HS-5 (cell line): ENCODE measurements around the gene PDE9A.
A peak's percentile ranks its signal among the peaks of the same experiment; 100 is the strongest.
"Not testable (repeated sequence)": the region's sequence is repeated elsewhere in the genome, so short reads cannot be mapped to it uniquely, and the experiment has no call there.

Source experiments
- DNase-seq: peaks from one replicate; pipeline ENCODE4 v3.0.0-alpha.2; 2012; ENCODE audit warnings: low read depth

PDE9A gene

GRCh38 chr21:42799516-42799915 lies 146.1 kb downstream of the PDE9A start:
- no peak for DNase-seq

- DNase-seq: no peak
Measured at GRCh38 chr21:42799948-42800347, 146.5 kb downstream of the PDE9A start.

DNA sequence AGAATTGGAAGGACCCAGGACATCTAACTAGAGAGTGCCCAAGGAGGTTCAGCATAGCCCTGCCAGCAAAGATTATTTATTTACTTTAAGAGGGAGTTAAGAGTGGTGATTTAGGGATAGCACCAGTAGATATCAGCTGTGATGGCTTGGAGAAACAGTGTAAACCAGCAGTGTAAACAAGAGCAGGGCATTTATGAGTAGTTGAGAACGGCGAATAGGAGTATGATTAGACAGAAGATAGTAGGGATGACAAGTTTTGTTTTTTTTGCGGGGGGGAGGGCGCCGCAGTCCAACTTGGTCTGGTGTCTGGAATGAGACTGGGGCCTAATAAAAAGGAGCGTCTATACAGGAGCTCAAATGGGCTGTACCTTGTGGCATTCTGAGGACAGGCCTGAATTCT lies 148.2 kb downstream of the PDE9A start:
- not testable (repeated sequence) for DNase-seq

- DNase-seq: no peak
Measured at GRCh38 chr21:42806509-42807140, 153.2 kb downstream of the PDE9A start.

DNA sequence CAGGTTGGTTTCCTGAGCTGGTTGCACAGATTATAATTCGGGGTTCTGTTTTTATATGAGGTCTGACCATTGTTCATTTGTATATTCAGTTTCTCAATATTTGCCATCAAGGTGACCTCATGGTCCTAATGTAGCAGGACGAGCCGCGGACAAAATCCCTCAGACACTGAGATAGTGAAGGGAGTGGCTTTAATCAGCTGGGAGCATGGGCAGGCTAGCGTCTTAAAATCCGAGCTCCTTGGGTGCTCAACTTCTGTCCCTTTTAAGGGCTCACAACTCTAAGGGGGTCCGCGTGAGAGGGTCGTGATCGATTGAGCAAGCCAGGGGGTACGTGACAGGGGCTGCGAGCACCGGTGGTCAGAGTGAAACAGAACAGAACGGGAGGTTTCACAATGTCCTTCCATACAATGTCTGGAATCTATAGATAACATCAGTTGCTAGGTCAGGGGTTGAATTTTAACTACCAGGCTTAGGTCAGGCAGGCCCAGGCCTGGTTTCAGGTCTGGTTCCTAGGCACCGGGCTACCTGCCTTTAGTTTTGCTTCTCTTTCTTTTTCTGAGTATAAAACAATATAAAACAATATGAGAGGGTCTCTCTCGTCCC lies 154.0 kb downstream of the PDE9A start:
- not testable (repeated sequence) for DNase-seq

GRCh38 chr21:42807938-42808613 lies 154.7 kb downstream of the PDE9A start:
- DNase-seq: no peak

GRCh38 chr21:42809171-42809570 lies 155.8 kb downstream of the PDE9A start:
- DNase-seq: no peak

DNA sequence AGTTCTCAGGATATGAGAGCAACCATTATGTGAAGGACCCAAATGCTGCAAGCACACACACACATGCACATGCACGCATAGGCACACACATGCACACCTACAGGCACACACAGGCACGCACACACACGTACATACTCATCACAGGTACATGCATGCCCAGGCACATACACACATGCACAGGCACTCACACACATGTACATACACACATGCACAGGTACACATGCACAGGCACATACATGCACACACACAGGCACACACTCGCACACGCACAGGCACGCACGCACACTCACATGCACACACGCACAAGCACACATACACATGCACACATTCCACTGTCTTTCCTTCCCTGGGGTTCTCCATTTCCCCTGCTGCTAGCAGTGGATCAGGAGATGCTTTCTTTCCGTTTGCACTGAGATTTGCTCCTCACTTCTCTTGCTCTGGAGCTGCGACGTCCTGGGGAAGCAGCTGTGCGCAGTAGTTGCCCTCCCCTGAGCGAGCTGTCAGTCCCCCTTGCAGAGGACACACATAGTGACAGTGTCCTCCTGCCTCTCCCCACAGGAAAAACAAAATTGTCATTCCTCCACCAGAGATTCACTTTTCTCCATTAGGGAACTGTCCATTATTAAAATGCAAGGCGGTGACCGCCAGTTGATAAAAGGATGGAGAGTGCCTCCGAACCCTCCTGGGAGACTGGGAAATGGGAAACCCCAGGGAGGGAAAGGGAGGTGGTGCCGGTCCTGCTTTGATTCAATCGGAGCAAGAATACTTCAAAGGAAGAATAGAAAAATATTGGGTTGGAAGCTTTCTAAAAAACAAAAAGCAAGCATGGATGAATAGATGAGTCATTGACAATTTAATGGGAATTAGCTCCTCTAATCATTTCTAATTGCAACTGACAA lies 156.4 kb downstream of the PDE9A start:
- DNase-seq: no peak

- no peak for DNase-seq
Measured at GRCh38 chr21:42811960-42812359, 158.5 kb downstream of the PDE9A start.

DNA sequence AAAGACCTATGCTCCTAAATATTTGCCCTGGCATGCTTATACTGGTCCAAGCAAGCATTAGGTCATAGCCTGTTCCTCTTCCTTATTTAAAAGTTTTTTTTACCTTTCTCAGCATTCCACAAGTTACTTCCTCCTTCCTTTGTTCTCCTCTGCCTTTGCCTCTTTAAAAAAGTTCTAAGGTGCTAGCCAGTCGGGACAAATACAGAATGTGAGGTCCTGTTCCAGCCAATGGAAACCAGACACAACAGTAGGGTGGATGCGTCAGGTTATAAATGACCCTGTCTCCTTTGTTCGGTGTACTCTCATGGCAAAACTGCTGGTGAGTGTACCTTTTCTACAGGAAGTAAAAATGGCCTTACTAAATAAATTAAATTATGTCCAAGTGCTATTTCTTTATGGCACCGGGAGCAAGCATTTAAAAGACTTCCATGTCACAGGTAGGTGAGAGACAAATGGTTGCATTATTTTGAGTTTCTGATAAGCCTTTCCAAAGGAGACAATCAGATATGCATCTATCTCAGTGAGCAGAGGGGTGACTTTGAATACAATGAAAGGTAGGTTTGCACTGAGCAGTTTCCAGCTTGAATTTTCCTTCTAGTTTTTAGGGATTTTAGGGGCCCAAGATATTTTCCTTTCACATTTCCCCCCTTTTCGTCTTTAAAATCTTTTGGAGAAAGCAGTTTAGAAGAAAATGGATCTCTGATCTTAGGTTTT lies 159.3 kb downstream of the PDE9A start:
- DNase-seq: not testable (repeated sequence)

DNA sequence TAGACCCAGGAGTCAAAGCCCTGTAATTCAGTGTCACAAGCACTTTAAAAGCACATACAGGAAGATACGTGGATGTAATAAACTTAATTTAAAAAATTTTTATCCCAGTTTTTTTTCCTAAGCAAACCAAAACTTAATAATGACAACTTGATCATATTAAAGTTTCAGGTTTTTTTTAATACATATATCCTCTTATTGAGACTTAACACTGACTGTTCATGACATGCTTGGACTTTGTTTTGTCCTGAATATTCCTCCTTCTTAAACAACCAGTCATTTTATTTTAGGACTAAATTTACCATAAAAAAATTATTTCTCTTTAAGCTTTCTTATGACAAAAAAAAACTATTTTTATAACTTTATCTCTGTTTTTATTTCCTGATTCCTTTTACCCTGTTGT lies 161.8 kb downstream of the PDE9A start:
- DNase-seq: no peak

DNA sequence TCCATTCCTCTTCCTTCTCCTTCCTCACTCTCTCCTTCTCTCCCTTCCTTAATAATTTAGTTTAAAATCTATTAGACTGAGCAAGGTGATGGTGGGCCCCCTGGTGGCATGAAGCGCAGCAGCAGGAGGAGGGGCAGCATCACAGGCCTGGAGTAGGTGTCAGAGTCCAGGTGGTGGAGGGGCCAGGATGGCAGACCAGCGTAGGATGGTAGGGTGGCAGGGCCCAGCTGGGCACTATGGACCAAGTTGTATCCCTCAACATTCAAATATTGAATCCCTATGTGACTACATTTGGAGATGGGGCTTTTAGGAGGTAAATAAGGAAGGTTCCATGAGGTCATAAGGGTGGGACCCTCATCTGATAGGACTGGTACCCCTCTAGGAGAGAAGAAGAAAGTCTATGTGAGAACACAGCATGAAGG lies 164.9 kb downstream of the PDE9A start:
- DNase-seq: peak; percentile 23

DNA sequence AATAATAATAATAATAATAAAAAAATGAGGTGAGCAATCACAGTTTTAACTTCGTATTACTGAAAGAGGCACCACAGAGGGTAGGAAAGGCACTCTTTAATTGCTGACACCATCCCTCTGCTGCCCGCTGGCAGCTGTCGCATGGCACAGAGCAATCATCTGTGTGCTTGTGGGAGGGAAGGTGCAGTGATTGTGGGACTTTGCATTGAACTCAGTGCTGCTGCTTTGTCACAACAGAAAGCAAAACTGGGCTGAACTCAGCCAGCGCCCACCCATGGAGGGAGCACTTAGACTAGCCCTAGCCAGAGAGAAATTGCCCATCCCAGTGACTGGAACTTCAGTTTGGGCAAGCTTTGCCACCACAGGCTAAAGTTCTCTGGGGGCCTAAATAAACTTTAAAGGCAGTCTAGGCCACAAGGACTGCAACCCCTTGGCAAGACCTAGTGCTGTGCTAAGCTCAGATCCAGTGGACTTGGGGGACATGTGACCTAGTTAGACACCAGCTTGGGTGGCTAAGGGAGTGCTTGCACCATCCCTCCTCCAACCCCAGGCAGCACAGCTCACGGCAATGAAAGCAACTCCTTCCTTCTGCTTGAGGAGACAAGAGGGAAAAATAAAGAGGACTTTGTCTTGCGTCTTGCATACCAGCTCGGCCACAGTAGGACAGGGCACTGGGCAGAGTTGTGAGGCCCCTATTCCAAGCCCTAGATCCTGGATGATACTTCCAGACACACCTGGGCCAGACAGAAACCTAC lies 166.6 kb downstream of the PDE9A start:
- no peak for DNase-seq

DNA sequence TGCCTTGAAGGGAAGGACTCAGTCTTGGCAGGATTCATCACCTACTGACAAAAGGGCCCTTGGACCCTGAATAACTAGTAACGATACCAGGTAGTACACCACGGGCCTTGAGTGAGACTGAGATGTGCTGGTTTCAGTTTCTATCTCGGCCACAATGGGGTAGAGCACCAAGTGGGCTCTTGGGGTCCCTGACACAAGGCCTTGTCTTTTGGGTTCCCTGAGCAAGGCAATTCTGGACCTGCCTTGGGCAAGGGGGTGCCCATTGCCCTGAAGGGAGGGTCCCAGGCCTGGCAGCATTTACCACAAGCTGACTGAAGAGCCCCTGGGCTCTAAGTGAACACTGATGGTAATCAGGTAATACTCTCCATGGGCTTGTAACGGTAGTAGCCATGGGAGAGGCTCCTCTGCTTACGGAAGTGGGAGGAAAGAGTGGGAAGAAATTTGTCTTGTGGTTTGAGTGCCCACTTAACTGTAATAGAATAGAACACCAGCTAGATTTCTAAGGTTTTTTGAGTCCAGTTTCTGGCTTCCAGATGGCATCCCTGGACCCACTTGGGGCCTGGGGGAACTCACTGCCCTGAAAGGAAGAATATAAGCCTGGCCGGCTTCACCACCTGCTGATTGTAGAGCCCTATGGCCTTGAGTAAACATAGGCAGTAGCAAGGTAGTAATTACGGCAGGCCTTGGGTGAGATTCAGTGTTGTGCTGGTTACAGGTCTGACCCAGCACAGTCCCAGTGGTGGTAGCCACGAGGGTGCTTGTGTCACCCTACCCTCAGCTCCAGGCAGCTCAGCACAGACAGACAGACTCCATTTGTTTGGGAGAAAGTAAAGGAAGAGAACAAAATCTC lies 167.4 kb downstream of the PDE9A start:
- DNase-seq: no peak
